Skin of body (tissue), 2 donors: ENCODE results near the gene KRT38. TPM values are rescaled to one million over a fixed set of nuclear protein-coding genes. Genes with fewer than 3 reads are reported as not detected.

ENCODE experiments used
- DNase-seq: peaks from one replicate; lab custom pipeline; 2025; lab: John Stamatoyannopoulos, UW
- total RNA-seq: library from RNA; depleted of rRNA; stranded (reverse); fragments of >200 nt; gene quantifications from one replicate; pipeline ENCODE4 v1.2.3, GENCODE V29; 2014

The KRT38 gene
- 7.2 TPM for total RNA-seq

GRCh38 chr17:41440531-41441033 lies at the start of gene KRT38:
Gene KRT38 (minus strand): TSS chr17:41440983. CDS start chr17:41440921, 62 bp downstream.
- DNase-seq, result no peak

GRCh38 chr17:41489531-41489930 lies 48.7 kb upstream of the KRT38 start, which contains the start of gene KRT36:
Gene KRT36 (minus strand): TSS chr17:41489910. CDS start chr17:41489864, 46 bp downstream.
- no peak for DNase-seq

- DNase-seq, result no peak
Measured at GRCh38 chr17:41486809-41487530, 46.2 kb upstream of the KRT38 start.

- no peak for DNase-seq
Measured at GRCh38 chr17:41486316-41486715, 45.5 kb upstream of the KRT38 start.

- DNase-seq, result no peak
Measured at GRCh38 chr17:41484920-41485904, 44.4 kb upstream of the KRT38 start.

- no peak for DNase-seq
Measured at GRCh38 chr17:41483991-41484826, 43.4 kb upstream of the KRT38 start.

- no peak for DNase-seq
Measured at GRCh38 chr17:41483531-41483930, 42.7 kb upstream of the KRT38 start.

- no peak for DNase-seq
Measured at GRCh38 chr17:41481036-41481435, 40.3 kb upstream of the KRT38 start, which contains the start of gene KRT35. Gene KRT35 (minus strand): TSS chr17:41481151. CDS start chr17:41481097, 54 bp downstream.

GRCh38 chr17:41480581-41480980 lies 39.8 kb upstream of the KRT38 start:
- no peak for DNase-seq

- no peak for DNase-seq
Measured at GRCh38 chr17:41480136-41480535, 39.4 kb upstream of the KRT38 start.

GRCh38 chr17:41478237-41478636 lies 37.5 kb upstream of the KRT38 start:
- DNase-seq, result no peak

- no peak for DNase-seq
Measured at GRCh38 chr17:41476866-41477815, 36.4 kb upstream of the KRT38 start.

GRCh38 chr17:41475421-41475820 lies 34.6 kb upstream of the KRT38 start:
- no peak for DNase-seq

GRCh38 chr17:41474863-41475262 lies 34.1 kb upstream of the KRT38 start:
- DNase-seq, result no peak

- no peak for DNase-seq
Measured at GRCh38 chr17:41468346-41468745, 27.6 kb upstream of the KRT38 start.

- no peak for DNase-seq
Measured at GRCh38 chr17:41467561-41467960, 26.8 kb upstream of the KRT38 start.

GRCh38 chr17:41466988-41467387 lies 26.2 kb upstream of the KRT38 start, which contains the start of gene KRT32:
Gene KRT32 (minus strand): TSS chr17:41467386. CDS start chr17:41467325, 61 bp downstream.
- no peak for DNase-seq

GRCh38 chr17:41464682-41465081 lies 23.9 kb upstream of the KRT38 start:
- DNase-seq, result peak; percentile 20

GRCh38 chr17:41464173-41464572 lies 23.4 kb upstream of the KRT38 start:
- DNase-seq, result no peak

- no peak for DNase-seq
Measured at GRCh38 chr17:41463746-41464145, 23.0 kb upstream of the KRT38 start.
